ENCODE data around the gene GET4.

- no peak for TF ChIP-seq CTCF (IDR thresholded peaks at IDR 0.05)
- TF ChIP-seq POLR2A (IDR thresholded peaks at IDR 0.05), result no peak
These were observed 14.2 kb upstream of the GET4 start for GRCh38 chr7:862157-862556.

Data from lower leg skin (tissue), 3 donors.